Measurements from ENCODE around the gene HOXD4. TPM values are rescaled to one million over a fixed set of nuclear protein-coding genes. Genes with fewer than 3 reads are reported as not detected.

HOXD4 gene
- total RNA-seq, 4 donors from 2014 or later, result 1.0 to 14.2 (median 1.9) TPM

DNA sequence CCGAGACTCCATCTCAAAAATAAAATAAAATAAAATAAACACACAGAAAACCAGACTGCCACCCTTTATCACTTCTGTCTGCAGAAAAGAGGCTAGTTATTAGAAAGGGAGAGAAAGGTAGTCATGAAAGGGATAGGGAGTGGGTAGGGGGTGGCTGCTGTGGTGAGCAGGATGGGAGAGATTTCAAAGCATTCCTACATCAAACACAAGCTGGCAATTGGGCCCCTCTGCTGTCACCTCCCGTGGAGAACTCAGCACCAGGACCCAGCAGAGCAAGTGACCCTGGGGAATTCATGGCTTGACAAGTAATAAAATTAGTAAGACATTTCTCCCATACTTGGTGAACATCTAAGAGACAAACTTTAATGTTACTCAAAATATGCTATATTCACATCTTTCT lies 33.4 kb downstream of the HOXD4 start:
- TF ChIP-seq, protein P1, sequence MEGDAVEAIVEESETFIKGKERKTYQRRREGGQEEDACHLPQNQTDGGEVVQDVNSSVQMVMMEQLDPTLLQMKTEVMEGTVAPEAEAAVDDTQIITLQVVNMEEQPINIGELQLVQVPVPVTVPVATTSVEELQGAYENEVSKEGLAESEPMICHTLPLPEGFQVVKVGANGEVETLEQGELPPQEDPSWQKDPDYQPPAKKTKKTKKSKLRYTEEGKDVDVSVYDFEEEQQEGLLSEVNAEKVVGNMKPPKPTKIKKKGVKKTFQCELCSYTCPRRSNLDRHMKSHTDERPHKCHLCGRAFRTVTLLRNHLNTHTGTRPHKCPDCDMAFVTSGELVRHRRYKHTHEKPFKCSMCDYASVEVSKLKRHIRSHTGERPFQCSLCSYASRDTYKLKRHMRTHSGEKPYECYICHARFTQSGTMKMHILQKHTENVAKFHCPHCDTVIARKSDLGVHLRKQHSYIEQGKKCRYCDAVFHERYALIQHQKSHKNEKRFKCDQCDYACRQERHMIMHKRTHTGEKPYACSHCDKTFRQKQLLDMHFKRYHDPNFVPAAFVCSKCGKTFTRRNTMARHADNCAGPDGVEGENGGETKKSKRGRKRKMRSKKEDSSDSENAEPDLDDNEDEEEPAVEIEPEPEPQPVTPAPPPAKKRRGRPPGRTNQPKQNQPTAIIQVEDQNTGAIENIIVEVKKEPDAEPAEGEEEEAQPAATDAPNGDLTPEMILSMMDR (IDR thresholded peaks at IDR 0.05), result no peak
- ATAC-seq (ENCODE audit: low FRiP score), result no peak

DNA sequence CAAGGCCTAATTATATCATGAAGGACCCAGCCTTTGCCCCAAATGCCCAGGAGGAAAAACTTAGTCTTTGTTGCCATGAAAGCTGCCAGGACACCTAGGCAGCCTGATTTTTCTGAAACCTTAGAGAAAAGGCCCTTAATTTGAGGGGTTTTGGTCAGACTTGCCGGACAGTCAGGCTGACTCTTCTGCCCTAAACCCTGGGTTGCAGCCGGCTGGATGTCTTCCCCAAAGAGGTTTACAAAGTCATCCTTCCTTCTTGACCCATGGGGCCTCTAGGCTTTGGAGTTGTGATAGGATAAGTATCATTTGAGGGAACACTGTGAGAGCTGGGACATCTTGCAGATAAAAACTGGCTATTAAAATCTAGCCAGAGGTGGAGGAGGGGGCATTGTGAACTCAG lies 34.7 kb downstream of the HOXD4 start:
- ATAC-seq (ENCODE audit: low FRiP score) (no peak), DNase-seq (ENCODE audit: low spot score) (no peak)
- TF ChIP-seq, protein P1 (IDR thresholded peaks at IDR 0.05), result no peak

More for the DNA sequence above, 33.4 kb downstream of the HOXD4 start:
- no peak for DNase-seq (ENCODE audit: low spot score)

DNA sequence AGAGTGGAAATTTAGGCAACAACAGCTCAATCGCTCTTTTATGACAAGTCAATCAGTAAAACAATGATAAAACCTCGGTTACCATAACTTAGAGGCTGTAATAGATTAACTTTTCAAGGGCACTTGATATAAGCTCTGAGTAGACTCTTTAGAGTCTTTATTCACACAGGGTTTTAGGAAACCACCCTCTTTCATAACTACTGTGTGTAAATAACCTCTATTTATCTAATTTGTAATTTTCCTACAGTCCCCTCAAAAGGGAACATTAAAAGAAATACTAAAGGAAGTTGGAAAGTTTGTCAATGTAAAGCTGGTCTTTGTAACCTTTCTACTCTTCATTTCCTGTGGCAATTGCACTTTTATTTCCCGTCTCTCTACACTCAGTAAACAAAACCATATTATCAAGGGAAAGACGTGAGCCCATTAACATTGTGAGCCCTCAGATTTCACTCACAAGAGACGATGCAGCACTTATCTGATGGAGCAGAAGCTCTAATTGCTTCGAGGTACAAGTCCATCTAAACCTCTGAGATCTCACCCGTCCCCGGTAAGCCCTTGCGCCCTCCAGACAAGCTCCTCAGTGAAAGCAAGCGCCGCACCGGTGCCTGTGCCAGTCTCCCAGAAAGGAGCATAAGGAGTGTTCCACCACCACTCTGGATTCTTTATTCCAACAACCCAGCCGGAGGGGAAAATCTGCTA lies 36.0 kb downstream of the HOXD4 start:
- no peak for DNase-seq (ENCODE audit: low spot score)
- TF ChIP-seq, protein P1 (IDR thresholded peaks at IDR 0.05), result no peak
- peak; percentile 9 for ATAC-seq (ENCODE audit: low FRiP score)

DNA sequence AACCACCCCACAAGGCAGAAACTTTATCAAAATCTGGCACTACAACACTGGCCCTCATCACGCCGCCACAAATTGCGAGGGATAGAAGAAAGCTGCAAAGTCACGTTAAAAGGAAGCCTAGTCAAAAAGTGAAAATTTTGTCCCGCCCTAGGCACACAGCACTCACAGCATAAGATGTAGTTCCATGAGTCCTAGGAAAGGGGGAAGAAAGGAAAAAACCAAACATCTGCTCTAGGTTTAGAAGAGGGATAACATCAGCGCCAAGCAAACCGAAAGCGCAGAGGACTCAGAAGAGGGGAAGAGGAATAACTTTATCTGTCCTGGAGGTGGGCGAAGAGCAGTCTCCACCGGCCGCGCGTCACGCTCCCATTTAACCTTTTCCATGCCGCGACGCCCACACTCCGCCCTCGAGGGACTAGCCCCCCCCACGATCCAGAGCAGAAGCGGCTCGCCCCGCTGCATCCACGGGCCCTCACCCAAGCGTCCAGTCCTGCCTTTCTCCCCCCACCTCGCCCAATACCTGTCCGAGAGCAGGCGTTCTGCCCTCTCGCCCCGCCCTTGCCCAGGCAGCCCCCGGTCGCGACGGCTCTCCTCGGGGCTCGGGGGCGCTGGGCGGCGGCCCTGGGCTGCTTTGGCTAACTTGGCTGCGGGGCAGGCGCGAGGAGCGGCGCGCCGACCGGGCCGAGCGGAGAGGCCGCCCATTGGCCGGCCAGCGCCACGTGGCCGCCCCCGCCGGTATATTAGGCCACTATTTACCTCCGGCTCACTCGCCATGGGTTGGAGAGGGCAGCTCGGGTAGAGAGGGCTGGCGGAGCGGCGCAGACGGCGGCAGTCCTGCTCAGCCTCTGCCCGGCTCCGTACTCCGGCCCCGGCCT lies 36.8 kb downstream of the HOXD4 start, which contains the start of gene HOXD1:
TSS of gene HOXD1 (plus strand) at position 770 of the 875 bp plus-strand sequence. CDS start 134 bp downstream, outside the sequence.
- ATAC-seq (ENCODE audit: low FRiP score) (peak; percentile 68), DNase-seq (ENCODE audit: low spot score) (no peak)
- TF ChIP-seq, protein P1 (IDR thresholded peaks at IDR 0.05), result no peak

DNA sequence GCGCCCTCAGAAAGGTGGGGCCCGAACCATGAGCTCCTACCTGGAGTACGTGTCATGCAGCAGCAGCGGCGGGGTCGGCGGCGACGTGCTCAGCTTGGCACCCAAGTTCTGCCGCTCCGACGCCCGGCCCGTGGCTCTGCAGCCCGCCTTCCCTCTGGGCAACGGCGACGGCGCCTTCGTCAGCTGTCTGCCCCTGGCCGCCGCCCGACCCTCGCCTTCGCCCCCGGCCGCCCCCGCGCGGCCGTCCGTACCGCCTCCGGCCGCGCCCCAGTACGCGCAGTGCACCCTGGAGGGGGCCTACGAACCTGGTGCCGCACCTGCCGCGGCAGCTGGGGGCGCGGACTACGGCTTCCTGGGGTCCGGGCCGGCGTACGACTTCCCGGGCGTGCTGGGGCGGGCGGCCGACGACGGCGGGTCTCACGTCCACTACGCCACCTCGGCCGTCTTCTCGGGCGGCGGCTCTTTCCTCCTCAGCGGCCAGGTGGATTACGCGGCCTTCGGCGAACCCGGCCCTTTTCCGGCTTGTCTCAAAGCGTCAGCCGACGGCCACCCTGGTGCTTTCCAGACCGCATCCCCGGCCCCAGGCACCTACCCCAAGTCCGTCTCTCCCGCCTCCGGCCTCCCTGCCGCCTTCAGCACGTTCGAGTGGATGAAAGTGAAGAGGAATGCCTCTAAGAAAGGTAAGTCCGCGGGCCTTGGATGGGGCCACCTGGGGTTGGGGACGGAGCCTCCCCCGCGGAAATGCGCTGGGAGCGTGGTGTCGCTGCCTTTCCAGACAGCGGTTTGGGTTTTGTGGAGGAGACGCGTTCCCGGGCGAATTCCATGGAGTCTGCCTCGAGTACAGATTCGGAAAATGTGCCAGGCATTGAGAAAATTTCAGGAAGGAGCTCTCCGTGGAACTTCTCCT lies 37.7 kb downstream of the HOXD4 start:
- DNase-seq (ENCODE audit: low spot score) (no peak), ATAC-seq (ENCODE audit: low FRiP score) (peak; percentile 8)
- TF ChIP-seq, protein P1 (IDR thresholded peaks at IDR 0.05), result no peak

All from omental fat pad (tissue), 4 donors.